Hematopoietic multipotent progenitor cell treated with erythropoietin and hydrocortisone succinate and interleukin-3 and kit ligand, for 17 days (in vitro differentiated cells): ENCODE measurements around the gene CYLD.
A peak's percentile ranks its signal among the peaks of the same experiment; 100 is the strongest.

Experiments used
- DNase-seq: peaks from one replicate; pipeline ENCODE4 v3.0.0-alpha.2; 2015; ENCODE audit warnings: low spot score

CYLD gene

DNA sequence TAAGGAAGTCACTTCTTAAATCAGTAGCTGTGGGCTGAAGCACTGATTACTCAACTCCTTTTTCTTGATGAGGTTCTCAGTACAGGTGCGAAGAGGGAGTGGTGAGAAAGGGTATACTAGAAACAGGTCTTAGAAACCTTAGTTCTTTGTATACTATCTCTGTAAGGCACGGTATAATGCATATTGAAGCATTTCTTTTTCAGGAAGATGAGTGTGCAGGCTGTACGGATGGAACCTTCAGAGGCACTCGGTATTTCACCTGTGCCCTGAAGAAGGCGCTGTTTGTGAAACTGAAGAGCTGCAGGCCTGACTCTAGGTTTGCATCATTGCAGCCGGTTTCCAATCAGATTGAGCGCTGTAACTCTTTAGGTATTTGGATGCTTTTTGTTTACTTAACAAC is 39.2 kb downstream of the CYLD start:
- DNase-seq = no peak

DNA sequence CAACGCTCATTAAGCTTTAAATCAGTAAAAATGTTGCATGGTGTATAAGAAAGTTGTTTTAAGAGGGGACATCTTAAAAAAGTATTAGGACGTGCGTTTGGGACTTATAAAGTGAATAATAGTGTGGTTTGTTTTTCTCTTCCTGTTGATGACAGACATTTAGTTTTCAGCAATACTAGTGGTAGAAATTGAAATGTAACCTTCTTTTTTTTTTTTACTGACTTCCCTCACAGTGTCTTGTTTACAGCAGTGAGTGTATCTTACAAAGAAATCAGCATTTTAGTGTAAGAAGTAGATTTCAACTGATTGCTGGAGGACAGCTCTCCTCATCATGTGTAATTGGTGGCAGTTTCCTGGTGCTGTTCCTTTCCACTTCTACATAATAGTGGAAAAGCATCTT is 39.6 kb downstream of the CYLD start:
- DNase-seq = no peak

DNA sequence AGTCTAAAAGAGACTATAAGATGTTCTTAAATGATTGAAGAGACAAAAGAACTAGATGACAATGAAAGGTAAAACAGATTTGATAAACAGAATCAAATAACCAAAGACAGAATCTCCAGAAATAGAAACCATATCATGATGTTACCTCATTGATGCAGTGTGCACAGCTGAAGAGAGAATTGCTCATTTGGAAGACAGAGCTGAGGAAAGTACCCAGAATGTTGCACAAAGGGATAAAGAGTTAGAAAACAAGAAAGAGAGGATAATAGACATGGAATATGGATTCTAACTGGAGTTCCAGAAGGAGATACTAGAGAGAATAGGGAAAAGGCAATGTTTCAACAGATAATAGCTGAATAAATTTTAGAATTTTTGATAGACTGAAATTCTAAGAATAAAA is 47.9 kb downstream of the CYLD start:
- DNase-seq = no peak

DNA sequence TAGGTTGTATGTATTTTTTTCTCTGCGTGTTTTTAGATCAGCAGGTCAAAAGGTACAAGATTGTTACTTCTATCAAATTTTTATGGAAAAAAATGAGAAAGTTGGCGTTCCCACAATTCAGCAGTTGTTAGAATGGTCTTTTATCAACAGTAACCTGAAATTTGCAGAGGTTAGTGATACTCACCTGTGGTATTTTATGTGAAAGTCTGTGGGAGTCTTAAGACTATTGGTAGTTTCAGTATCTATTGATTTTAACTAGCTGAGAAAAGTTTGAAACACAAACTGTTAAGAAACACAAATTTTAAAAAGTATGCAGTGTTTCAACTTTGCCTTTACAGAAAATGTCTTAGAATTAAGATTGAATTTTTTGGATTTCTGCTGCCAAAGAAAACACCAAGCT is 49.6 kb downstream of the CYLD start:
- DNase-seq = no peak

DNA sequence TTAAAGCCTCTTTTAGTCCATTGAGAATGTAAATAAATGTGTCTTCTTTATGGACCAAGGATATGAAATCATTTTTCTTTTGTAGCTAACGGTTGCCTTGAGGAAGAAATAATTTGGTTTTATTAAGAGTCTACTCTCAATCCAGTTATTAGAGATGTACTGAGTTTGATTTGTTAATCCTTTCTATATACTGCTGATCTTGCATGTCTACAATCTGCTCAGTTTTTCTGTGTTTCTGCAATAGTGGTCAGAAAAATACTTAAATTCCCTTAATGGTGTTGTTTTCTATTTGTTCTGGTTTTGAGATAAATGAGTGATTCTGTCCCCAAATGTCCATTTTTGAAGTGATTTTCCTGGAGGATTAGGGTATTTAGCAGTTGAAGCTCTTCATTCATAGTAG is 54.9 kb downstream of the CYLD start:
- DNase-seq = no peak

DNA sequence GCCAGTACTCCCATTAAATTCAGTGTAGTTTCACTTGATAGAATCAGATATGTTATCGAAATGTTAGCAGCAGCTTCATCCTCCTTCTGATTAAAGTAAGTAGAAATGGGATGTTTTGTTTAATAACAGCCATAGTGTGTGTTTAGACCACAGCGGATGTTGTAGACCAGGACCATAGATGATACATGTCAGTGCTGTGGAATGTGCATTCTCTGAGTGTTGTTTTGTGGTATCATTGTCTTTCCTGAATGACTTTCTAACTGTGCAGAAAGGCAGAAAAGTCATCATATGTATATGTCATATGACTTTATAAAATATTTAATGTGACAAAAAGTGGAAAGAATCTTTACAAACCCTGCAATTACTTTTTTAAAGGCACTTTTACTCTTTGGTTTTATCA is 55.6 kb downstream of the CYLD start:
- no peak for DNase-seq

DNA sequence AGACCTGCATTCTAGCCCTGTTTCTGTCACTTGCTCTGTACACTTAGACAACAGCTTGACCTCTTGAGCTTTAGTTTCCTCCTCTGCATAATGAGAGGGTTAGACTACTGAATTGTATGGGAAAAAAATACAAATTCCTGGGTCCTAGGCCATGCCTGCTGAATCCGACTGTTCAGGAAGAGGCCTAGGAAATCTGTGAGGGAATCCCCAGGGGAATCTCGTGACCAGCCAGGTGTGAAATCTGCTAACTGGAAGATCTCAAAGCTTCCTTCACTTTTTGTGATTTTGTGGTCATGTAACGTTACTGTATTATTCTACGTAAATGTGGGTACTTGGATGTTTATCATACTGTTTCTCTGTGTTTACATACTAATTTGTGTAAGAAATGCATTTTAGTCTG is 58.2 kb downstream of the CYLD start:
- no peak for DNase-seq

DNA sequence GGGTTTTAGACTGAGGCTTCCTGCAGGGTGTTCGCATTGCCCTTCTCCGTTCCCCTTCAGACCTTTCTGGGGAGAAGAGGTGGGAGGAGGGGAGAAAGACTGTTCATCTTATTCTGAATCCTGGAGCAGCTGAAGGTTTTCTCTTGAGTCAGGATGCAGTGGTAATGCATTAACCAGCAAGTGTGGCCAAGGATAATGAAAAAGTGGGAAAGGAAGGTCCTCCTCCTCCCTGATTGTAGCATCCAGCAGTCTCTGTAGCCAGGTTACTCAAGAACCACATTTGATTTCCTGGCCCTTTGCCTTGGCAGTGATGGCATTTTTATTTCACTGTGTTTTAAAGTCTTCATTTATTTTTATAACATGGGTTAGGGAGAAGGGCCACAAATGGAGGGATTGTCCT is 59.1 kb downstream of the CYLD start:
- no peak for DNase-seq

DNA sequence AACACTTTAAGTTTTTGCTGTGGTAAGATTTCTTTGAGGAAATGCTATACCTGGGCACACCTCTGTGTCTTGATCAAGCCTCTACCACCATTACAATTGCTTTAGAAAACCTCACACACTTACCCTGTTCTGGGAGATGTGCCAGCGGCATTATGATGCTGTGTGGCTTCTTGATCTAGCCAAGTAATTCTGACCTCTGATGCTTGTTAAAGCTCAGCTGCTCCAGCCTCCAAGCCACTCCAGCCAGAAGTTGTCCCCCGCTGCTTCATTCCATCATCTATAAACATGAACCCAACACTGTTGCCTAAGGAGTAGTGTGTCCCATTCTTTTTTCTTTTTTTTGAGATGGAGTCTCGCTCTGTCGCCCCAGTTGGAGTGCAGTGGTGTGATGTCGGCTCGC is 60.1 kb downstream of the CYLD start:
- no peak for DNase-seq

DNA sequence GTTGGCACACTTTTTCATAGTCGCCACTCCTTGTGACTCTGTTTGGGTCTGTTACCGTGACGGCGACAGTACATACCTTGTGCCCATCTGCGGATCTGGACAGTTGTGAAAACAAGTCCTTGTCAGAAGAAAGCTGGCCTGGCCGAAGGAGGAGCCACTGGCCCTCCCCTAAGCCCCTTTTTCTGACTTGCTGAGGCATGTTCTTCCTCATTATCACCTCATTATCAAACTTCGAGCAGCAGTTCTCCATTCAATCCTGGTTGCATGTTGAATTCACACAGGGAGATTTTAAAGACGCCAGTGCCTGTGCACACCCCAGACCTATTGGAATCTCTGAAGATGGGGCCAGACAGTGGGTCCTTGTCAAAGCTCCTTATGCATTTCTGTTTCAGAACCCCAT is 61.1 kb downstream of the CYLD start:
- no peak for DNase-seq

DNA sequence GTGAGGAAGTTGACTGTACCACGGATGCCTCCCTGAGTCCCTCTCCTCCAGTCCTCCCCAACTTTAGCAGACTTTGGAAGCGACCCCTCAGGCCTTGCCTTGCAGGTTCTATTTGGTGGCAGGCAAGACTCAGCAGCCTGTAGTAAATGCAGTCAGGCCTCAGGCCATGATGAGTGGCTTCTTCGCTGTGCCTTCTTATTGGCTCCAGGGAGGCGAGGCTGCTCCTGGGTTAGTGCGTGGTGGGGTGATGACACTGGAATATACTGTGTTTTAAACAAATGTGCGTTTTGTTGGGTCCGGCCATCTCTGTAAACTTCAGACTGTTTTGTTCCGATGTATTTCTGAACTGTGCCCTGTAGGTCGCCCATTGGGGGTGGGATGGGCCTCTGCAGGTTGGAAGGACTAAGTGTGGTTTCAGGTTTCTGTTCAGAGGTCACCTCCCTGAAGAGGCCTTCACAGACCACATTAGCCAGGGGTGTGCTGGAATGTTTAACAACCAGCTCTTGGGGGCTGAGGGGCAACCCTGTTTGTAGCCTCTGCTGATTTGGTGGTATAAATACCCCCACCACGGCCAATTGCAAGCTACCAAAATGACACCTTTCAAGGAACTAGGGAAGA is 62.5 kb downstream of the CYLD start:
- no peak for DNase-seq

DNA sequence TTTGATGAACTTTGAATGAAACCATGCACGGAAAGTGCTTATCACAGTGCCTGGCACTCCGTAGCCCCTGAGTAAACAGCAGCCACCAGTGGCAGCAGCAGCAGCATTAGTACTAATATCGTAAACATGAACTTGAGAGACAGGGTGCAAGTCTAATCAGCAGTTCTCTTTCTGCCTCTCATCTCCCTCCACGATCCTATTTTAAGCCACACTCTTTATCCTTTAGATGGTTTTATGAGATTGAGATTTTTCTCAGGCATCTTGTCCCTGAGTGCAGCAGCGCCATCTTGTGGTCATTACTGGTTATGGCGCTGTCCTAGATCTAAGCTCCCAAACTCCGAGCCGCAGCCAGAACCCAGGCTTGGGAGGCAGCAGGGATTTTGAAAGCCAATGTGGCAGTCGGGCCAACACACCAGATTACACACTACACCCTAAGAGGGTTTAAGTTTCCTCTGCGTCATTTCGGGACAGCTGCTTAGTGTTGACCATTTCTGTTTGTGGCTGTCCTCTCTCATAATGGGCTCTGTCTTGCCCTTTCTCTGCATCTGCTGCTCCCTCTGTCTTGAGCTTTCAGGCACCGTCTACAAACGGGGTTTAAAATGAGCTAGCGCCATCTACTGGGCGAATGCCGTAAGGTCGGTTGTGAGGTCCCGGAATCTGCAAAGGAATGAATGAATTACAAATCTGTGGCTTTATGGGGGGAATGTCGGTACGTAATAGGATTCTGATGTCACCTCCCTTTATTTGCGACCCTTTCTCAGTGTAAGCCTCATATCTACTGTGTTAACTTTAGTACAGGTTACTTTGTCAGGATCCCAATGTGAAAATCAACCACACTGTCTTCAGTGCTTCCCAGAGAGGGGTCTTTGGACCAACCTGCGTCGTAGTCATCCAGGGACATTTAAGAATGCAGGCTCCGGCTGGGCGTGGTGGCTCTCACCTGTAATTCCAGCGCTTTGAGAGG is 64.5 kb downstream of the CYLD start:
- peak; percentile 88 for DNase-seq

DNA sequence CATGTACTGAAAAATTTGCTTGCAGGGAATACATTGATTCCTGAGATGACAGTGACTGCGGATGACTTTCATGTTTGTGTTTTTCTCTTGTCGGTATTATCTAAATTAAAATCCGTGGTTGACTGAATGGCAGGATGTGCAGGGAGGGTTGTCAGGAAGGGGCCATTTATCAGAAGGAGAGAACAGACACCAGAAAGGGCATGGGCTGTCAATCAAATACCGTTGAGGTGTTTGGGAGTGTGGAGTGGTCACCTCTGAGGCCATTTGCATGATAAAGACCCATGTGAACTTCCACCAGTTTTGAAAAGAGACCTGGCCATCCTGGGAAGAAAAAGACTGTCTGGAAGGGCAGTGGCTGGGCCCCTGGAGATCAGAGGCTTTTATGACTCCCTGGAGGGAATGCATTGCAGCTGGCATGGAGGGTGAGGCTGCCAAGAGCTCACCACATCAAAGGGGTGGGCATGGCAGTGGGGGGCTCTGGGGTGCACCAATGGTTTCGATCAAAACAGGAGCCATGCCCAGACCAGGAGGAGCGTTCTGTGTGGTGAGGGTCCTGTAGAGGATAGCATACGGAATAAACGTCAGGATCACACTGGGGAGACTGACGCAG is 67.1 kb downstream of the CYLD start:
- DNase-seq = no peak

DNA sequence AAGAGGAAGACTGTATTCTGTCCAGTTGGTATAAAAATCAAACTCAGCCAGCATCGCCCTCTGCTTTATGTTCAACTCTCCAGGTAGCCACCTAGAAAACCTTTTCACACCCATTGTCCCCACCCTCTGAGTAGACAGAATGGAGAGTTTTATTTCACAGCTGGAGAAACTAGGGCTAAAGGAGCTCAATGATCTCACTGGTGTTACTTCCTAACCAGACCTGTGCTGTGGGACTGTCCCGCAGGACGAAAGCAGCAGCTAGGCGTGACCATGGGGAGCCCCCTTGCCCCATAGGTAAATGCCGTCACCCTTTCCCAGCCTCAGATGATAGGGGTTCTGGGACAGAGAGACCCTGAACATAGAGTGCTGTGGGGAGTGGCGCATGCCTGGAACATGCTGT is 67.7 kb downstream of the CYLD start:
- no peak for DNase-seq

DNA sequence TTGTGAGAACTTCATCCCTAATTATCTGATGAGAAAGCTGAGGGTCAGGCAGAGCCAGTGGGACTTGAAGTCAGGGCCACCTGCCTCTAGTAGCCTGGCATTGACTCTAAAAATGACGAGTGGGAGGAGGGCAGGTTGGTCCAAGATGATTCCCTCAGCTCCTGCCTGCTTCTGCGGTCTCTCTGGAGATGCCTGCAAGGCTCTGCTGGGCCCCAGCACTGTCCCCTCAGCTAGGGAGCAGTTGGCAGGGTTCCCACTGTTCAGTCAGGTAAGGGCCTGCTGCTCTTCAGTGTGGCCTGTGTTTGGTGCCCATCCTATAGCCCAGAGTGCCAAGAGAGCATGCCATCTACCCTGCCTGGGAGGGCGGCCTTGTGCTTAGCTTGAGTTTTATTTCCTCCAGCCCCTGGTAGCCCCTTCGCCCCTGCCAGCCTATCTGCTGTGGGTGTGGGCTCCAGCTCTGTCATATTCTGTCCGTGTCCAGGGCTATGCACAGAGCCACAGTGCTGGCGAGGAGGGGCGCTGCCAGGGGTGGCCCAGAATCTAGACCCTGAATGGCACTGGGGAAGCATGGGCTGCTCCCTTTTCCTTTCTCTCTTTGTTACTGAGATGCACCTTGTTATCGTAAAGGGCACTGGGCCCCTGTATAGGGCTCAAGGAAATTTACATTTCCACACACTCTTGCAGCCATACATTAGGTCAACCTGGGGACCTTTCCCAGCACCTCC is 68.5 kb downstream of the CYLD start:
- DNase-seq = no peak

DNA sequence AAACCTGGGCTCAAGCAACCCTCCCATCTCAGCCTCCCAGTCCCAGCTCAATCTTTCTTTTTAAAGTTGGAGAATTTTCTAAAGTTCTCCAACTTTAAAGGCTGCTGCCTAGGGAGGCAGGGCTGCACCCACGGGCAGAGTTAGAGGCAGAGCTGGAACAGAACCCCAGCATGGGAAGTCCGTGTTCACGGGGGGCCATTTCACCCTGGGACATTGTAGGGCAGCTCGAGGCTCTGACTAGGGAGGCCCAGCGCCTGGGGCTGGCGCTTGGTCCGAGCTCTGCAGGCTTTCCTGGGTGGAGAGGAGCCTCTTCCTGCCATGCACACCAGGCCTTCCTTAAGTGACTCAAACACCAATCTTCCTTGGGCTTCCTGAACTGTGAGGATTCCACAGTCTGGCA is 70.2 kb downstream of the CYLD start:
- no peak for DNase-seq

DNA sequence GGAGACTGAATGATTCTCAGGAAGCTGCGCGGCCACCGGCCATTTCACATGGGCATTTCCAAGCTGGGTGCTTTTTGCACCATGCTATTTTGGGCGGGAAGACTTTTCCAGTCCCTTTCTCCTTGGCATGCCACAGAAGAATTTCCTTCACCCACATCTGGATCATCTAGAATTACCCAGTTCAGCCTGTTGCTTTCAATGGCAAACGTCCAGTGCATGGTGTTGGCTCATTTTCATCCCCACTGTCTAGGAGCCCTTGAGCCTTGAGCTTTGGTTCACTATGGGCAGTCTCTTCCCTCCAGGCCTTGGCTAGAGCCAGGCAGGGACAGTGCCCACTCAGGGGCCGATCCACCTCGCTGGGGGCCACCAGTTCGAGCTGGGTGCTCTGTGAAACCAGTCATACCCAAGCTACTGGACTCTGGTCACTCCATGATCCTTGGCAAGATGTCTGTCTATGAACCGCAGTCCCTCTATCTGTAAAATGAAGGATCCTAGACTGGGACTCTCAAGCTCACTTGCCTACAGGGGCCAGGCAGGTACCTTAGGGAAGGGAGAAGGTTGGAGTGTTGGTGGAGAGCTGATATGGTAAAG is 71.1 kb downstream of the CYLD start:
- no peak for DNase-seq

DNA sequence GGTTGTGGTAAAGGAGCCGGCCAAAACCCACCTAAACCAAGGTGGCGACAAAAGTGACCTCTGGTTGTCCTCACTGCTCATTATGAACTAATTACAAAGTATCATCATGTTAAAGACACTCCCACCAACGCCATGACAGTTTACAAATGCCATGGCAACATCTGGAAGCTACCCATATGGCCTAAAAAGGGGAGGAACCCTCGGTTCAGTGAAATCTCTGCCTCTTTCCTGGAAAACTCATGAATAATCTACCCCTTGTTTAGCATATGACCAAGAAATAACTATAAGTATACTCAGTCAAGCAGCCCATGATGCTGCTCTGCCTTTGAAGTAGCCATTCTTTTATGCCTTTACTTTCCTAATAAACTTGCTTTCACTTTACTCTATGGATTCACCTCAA is 72.2 kb downstream of the CYLD start:
- DNase-seq = no peak

DNA sequence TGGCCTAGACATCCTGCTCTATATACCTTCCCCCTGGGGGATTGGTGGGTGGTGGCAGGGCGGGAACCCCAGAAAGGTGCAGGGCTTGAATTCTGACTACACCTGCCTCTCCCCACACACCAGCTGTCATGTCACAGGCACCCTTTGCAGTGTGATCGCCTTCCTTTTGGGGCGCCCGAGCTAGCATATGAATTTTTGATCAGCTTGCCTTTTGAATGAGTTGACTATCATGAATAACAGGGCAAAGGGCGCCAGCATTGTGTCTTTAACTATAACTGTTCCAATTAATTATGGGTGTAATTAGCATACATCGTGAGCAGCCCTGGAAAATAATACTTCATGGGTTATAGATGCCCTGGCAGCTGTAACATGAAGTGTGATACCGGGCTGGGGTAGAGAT is 72.7 kb downstream of the CYLD start:
- DNase-seq = no peak

DNA sequence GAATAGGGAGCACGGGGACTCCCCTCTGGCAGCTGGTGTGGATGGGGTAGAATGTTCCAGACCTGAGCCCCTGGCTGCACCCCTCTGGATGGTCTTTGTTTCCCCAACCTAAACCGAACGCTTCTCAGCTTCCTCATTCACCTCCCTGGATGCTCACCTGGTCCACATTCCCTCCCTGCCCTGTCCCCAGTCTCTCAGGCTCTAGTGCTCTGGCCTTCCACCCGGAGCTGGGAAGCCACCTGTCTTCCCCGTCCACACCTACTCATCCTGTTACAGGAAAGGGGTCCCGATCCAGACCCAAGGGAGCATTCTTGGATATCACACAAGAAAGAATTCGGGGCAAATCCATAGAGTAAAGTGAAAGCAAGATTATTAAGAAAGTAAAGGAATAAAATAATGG is 73.5 kb downstream of the CYLD start:
- DNase-seq = no peak

DNA sequence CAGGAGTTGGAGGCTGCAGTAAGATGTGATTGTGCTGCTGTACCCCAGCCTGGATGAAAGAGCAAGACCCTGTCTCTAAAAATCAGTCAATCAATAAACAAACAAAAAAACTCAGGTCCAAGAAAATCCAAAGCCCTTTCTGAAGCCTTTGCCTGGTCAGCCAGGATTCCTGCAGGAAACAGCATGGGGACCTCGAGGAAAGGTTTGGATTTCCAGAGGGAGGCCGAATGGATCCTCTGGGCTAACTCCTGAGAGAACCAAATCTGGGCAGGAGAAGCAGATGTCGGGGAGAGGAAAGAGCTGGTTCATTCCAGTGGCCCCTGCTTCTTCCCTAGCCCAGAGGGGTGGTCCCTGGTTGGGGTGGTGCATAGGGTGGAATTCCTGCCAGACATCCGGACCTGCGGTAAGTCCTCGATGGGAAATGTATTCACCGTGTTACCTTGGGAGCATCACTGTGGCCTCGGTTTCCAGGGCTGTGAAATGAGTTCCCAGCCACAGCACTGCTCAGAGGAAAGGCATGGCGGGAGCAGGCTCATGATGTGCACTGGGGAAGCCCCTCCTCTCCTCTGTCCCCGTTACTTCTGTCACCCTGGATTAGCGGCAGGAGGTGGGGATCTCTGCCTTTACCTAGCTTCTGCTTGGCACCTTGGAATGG is 75.1 kb downstream of the CYLD start:
- no peak for DNase-seq

DNA sequence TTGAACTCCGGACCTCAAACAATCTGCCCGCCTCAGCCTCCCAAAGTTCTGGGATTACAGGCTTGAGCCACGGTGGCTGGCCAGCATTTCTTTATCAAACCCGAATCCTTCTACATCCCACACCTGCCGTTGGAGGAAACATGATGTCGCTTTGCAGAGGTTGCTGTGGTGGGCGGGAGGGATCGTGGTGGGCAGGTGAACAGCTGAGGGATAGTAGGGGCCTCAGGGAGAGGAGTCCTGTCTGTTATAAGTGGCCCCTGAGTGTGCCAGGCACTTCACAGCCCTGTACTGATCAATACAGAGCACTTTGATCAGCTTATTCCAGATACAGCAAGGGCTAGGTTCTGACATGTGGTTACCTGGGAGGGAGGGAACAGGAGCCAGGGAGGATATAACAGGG is 76.5 kb downstream of the CYLD start:
- DNase-seq = no peak
